Vagina (tissue), 2 donors: Measurements from ENCODE around the gene LTF. TPM values are rescaled to one million over a fixed set of nuclear protein-coding genes. Genes with fewer than 3 reads are reported as not detected.

Source experiments
- DNase-seq, 2 donors: peaks; one replicate each; pipeline ENCODE4 v3.0.0-alpha.2; 2017; ENCODE audit errors: extremely low spot score in 2 of 2
- H3K27ac ChIP-seq: fragments of 200-600 bp; sonication (generic); one replicate; pipeline ENCODE4 v1.5.1; 2019
- H3K27me3 ChIP-seq: fragments of 200-600 bp; sonication (generic); one replicate; pipeline ENCODE4 v1.5.1; 2019
- H3K36me3 ChIP-seq, 2 donors: fragments of 200-600 bp; sonication (generic); one replicate each; pipeline ENCODE4 v1.5.1; 2017 to 2019
- H3K4me1 ChIP-seq: fragments of 200-600 bp; sonication (generic); one replicate; pipeline ENCODE4 v1.5.1; 2019
- H3K4me3 ChIP-seq, 2 donors: fragments of 200-600 bp; sonication (generic); 1 replicate in 1 of 2; 2 replicates in 1 of 2; pipeline ENCODE4 v1.5.1; 2016 to 2019
- H3K9me3 ChIP-seq: fragments of 200-600 bp; sonication (generic); one replicate; pipeline ENCODE4 v1.5.1; 2019
- POLR2A ChIP-seq, 2 donors: fragments of 450-650 bp; IDR thresholded peaks; one replicate each; pipeline ENCODE4 v1.6.1; 2017; ENCODE audit warnings: antibody characterized with exemption in 2 of 2, mild to moderate bottlenecking in 2 of 2, moderate library complexity in 2 of 2
- POLR2AphosphoS5 ChIP-seq, 2 donors: sonication (generic); formaldehyde crosslinking; IDR thresholded peaks; one replicate each; pipeline ENCODE4 v1.9.0; 2017; ENCODE audit warnings: antibody characterized with exemption in 2 of 2, mild to moderate bottlenecking in 2 of 2, low read depth in 1 of 2; ENCODE audit not compliant: insufficient read depth in 1 of 2
- intact Hi-C: fragments of 100-400 bp; cut with DNase I; formaldehyde crosslinking; loops from one replicate; pipeline ENCODE4 v1.15.1; 2023
- total RNA-seq: library from RNA; depleted of rRNA; stranded (reverse); fragments of >200 nt; gene quantifications from one replicate; pipeline ENCODE4 v1.2.3, GENCODE V29; 2016
- TF ChIP-seq, protein P1 (sequence below), 3 experiments: fragments of 450-650 bp in 2 of 3; fragments of 200-600 bp in 1 of 3; sonication (generic) in 1 of 3; IDR thresholded peaks; one replicate each; pipeline ENCODE4 v1.5.1; 2017 to 2019; ENCODE audit warnings: antibody characterized with exemption in 3 of 3, mild to moderate bottlenecking in 2 of 3, moderate library complexity in 2 of 3

Gene LTF
- total RNA-seq, 1 donor from 2014 or later = not detected

DNA sequence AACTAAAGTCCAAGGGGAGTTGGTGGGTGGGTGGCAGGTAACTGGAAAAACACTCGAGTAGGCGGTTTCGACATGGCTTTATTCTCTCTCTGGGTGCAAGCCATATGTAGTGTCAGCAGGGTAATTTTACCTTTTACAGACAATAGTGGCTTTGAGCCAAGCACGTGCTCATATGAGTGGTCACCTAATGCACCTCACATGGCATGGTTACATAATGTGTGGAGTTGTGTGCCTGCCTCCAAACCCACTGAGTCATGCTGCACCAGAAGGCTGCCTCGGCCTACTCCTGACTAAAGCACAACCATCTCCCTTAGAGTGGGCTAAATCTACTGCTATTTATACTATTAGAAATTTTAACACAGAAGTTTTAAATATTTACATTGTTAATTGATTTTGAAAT, 41.1 kb downstream of the LTF start:
- Histone ChIP-seq H3K4me1 (no peaks in the 10 kb centered on the region), H3K27me3 (no peaks in the 10 kb centered on the region), H3K36me3 (no peaks in the 10 kb centered on the region), H3K27ac (no peak overlapping the region), H3K4me3 (no peak overlapping the region), H3K9me3 (no peaks in the 10 kb centered on the region)
- TF ChIP-seq POLR2A (IDR thresholded peaks at IDR 0.05) (no peak), POLR2AphosphoS5 (IDR thresholded peaks at IDR 0.05; ENCODE audit: insufficient read depth in 1 of 2, low read depth in 1 of 2) (no peak)
- TF ChIP-seq, protein P1, sequence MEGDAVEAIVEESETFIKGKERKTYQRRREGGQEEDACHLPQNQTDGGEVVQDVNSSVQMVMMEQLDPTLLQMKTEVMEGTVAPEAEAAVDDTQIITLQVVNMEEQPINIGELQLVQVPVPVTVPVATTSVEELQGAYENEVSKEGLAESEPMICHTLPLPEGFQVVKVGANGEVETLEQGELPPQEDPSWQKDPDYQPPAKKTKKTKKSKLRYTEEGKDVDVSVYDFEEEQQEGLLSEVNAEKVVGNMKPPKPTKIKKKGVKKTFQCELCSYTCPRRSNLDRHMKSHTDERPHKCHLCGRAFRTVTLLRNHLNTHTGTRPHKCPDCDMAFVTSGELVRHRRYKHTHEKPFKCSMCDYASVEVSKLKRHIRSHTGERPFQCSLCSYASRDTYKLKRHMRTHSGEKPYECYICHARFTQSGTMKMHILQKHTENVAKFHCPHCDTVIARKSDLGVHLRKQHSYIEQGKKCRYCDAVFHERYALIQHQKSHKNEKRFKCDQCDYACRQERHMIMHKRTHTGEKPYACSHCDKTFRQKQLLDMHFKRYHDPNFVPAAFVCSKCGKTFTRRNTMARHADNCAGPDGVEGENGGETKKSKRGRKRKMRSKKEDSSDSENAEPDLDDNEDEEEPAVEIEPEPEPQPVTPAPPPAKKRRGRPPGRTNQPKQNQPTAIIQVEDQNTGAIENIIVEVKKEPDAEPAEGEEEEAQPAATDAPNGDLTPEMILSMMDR (IDR thresholded peaks at IDR 0.05) = no peak
- no peak for DNase-seq
- intact Hi-C loops = no loop called here

DNA sequence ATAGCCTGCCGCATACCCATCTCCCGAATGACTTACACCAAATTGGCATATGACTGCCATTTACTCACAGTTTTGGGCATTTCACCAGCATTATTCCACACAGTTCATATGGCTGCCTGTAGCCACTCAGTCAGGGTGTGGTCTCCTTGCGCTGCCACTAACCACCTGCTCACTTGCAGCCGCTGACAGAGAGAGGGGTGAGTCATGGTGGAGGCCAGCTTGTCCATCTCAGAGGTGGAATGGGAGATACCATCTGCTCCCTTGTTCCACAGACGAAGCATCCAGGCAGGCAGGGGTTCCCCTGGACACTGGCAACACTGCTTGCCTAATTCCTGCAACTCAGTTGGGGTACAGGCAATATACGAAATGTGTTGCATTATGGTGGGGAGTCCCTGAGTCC, 42.1 kb downstream of the LTF start:
- Histone ChIP-seq H3K27me3 (no peaks in the 10 kb centered on the region), H3K4me3 (no peak overlapping the region), H3K27ac (no peak overlapping the region), H3K36me3 (no peaks in the 10 kb centered on the region), H3K9me3 (no peaks in the 10 kb centered on the region), H3K4me1 (no peaks in the 10 kb centered on the region)
- TF ChIP-seq POLR2A (IDR thresholded peaks at IDR 0.05) (no peak), POLR2AphosphoS5 (IDR thresholded peaks at IDR 0.05; ENCODE audit: insufficient read depth in 1 of 2, low read depth in 1 of 2) (no peak)
- TF ChIP-seq, protein P1 (IDR thresholded peaks at IDR 0.05) = no peak
- no peak for DNase-seq
- intact Hi-C loops = no loop called here

DNA sequence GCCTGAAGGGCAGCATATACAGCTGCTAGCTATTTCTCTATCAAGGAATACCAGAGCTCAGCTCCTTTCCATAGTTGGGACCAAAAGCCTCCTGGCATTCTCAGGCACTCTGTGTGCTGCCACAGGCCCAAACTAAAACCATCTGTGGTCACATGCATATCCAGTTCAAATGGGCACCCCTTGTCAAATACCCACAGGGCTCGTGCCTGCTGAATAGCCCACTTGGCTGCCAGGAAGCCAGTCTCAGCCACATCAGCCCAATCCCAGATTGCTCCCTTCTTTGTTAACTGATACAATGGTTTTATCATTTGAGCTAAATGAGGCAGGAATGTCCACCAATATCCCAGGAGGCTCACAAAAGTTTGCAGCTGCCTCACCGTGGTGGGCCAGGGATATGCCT, 43.8 kb downstream of the LTF start:
- Histone ChIP-seq H3K27ac (no peak overlapping the region), H3K9me3 (no peaks in the 10 kb centered on the region), H3K36me3 (no peaks in the 10 kb centered on the region), H3K4me3 (no peak overlapping the region), H3K27me3 (no peaks in the 10 kb centered on the region), H3K4me1 (no peaks in the 10 kb centered on the region)
- TF ChIP-seq, protein P1 (IDR thresholded peaks at IDR 0.05) = no peak
- no peak for TF ChIP-seq POLR2AphosphoS5 (IDR thresholded peaks at IDR 0.05; ENCODE audit: insufficient read depth in 1 of 2, low read depth in 1 of 2)
- no peak for TF ChIP-seq POLR2A (IDR thresholded peaks at IDR 0.05)
- intact Hi-C loops = no loop called here
- no peak for DNase-seq

DNA sequence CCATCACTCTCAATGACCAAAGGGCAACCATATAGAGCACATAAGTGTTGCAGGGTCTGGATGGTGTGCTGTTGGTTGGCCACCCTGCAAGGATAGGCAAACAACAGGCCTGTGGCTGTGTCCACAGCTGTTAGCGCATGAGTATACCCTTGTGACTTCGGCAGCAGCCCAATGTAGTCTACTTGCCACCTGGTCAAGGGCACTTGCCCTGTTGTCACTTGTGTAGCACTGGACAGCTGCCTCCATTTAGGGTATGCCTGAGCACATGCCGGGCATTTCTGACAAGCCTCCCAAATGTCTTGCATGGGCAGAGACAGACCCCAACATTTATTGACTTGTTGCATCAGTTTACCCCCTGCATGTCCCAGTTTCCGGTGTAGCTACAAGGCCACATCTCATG, 44.9 kb downstream of the LTF start:
- DNase-seq = no peak
- Histone ChIP-seq H3K9me3 (no peaks in the 10 kb centered on the region), H3K4me1 (no peaks in the 10 kb centered on the region), H3K27ac (no peak overlapping the region), H3K4me3 (no peak overlapping the region), H3K36me3 (no peaks in the 10 kb centered on the region), H3K27me3 (no peaks in the 10 kb centered on the region)
- TF ChIP-seq, protein P1 (IDR thresholded peaks at IDR 0.05) = no peak
- TF ChIP-seq POLR2AphosphoS5 (IDR thresholded peaks at IDR 0.05; ENCODE audit: insufficient read depth in 1 of 2, low read depth in 1 of 2) = no peak
- no peak for TF ChIP-seq POLR2A (IDR thresholded peaks at IDR 0.05)
- intact Hi-C loops = no loop called here

DNA sequence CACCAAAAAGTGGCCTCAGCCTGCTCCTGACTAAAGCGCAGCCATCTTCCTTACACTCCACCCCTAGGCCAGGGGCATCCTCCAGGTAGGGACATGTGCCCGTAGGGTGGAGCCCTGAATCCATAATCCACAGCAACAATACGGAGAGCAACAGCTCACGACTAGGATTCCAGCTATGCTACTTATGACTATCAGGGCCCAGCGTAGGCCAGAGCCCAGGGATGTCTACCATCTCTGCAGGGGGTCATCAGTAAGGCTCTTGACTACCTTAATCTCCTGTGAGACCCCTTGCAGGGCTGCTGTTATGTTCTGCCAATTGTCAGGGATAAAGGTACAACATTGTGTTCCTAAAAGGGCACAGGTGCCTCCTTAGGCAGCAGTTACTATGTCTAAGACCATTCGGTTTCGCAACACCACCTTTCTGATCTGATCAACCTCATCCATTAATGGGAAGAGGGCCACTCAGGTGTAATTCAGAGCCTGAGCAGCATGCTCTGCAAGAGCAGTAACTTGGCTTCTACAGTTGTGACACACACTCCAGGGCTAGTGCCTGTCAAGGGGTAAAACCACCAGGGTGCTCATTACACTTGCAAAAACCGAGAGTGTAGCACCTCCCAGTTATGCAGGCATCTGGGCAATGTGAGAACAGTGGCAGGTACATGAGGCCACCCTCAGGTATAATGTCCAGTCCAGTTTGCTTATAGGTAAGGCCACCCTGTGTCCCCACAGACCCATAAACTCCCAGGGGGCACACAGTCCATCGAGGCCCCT, 46.7 kb downstream of the LTF start:
- TF ChIP-seq, protein P1 (IDR thresholded peaks at IDR 0.05) = no peak
- TF ChIP-seq POLR2AphosphoS5 (IDR thresholded peaks at IDR 0.05; ENCODE audit: insufficient read depth in 1 of 2, low read depth in 1 of 2) = no peak
- no peak for TF ChIP-seq POLR2A (IDR thresholded peaks at IDR 0.05)
- H3K27me3 ChIP-seq = no peaks in the 10 kb centered on the region

More for the DNA sequence above, 46.7 kb downstream of the LTF start:
- H3K4me3 ChIP-seq = no peak overlapping the region
- intact Hi-C loops = no loop called here
- no peaks in the 10 kb centered on the region for H3K36me3 ChIP-seq
- no peak overlapping the region for H3K27ac ChIP-seq
- no peaks in the 10 kb centered on the region for H3K4me1 ChIP-seq
- H3K9me3 ChIP-seq = no peaks in the 10 kb centered on the region
- DNase-seq = no peak
